HG02623 (cell line): ENCODE results near the gene KCNJ11.

ENCODE experiments used
- ATAC-seq: cut with Tn5 transposase; IDR thresholded peaks from one replicate; pipeline ENCODE4 v1.9.1; 2021; ENCODE audit warnings: moderate library complexity; ENCODE audit not compliant: unreplicated experiment

Gene KCNJ11

GRCh38 chr11:17369094-17369493 lies 19.4 kb downstream of the KCNJ11 start:
- ATAC-seq, result no peak

- no peak for ATAC-seq
Observed at GRCh38 chr11:17368551-17368950, 19.9 kb downstream of the KCNJ11 start.

- ATAC-seq, result no peak
Observed at GRCh38 chr11:17366495-17366894, 22.0 kb downstream of the KCNJ11 start.

GRCh38 chr11:17354601-17354991 lies 33.9 kb downstream of the KCNJ11 start:
- no peak for ATAC-seq

GRCh38 chr11:17353821-17354600 lies 34.4 kb downstream of the KCNJ11 start:
- no peak for ATAC-seq

GRCh38 chr11:17352950-17353820 lies 35.3 kb downstream of the KCNJ11 start:
- peak; percentile 44 for ATAC-seq

- ATAC-seq, result no peak
Observed at GRCh38 chr11:17351510-17352176, 36.8 kb downstream of the KCNJ11 start, which contains the start of gene NCR3LG1. Gene NCR3LG1, plus strand, starts transcription at chr11:17351800. Its CDS starts 170 bp downstream, at chr11:17351970.

GRCh38 chr11:17351172-17351509 lies 37.3 kb downstream of the KCNJ11 start:
- ATAC-seq, result no peak

GRCh38 chr11:17350455-17351171 lies 37.8 kb downstream of the KCNJ11 start:
- no peak for ATAC-seq

- ATAC-seq, result no peak
Observed at GRCh38 chr11:17347676-17348075, 40.8 kb downstream of the KCNJ11 start.

GRCh38 chr11:17343907-17344306 lies 44.6 kb downstream of the KCNJ11 start:
- ATAC-seq, result no peak

GRCh38 chr11:17343257-17343656 lies 45.2 kb downstream of the KCNJ11 start:
- ATAC-seq, result no peak
